GM12878 (cell line): ENCODE results near the gene DCAF5. TPM values are rescaled to one million over a fixed set of nuclear protein-coding genes. Genes with fewer than 3 reads are reported as not detected.

Experiments used
- ATAC-seq: fragments of 200-7000 bp; cut with Tn5 transposase; 3 replicates; pipeline ENCODE4 v1.9.1; 2020; ENCODE audit warnings: mild to moderate bottlenecking, moderate library complexity
- BruUV-seq: library from RNA; stranded (reverse); fragments of 400-500 nt; replicated peaks from 2 replicates; lab custom pipeline; 2021; lab: Mats Ljungman, UMichigan
- CTCF ChIA-PET: fragments of 300-600 bp; sonication (Branson Sonifier 250); formaldehyde crosslinking; extraction: SDS; loops from one replicate; lab custom pipeline; 2021; ENCODE audit warnings: inconsistent platforms; lab: Yijun Ruan, JAX
- POLR2A ChIA-PET: fragments of 350-600 bp; formaldehyde crosslinking; extraction: SDS; loops from one replicate; lab custom pipeline; 2021; ENCODE audit warnings: inconsistent platforms; lab: Charles Lee
- RAD21 ChIA-PET: fragments of 300-600 bp; sonication (Branson Sonifier 250); formaldehyde crosslinking; loops from one replicate; lab custom pipeline; 2023; ENCODE audit warnings: antibody characterized with exemption; ENCODE audit not compliant: unreplicated experiment; lab: Charles Lee
- SMC1A ChIA-PET: fragments of 300-600 bp; sonication (Branson Sonifier 250); formaldehyde crosslinking; loops from one replicate; lab custom pipeline; 2023; ENCODE audit not compliant: unreplicated experiment, uncharacterized antibody; lab: Charles Lee
- DNase-seq: peaks from one replicate; pipeline ENCODE4 v3.0.0-alpha.2; 2011; ENCODE audit warnings: low read depth, low spot score
- FAIRE-seq: peaks from 3 replicates; lab custom pipeline; 2011; peaks lifted over from hg19 to GRCh38; lab: Jason Lieb, UNC
- H2AFZ ChIP-seq: 2 replicates; pipeline ENCODE4 v1.6.0; 2011; ENCODE audit warnings: low read depth, low read length, control low read depth; ENCODE audit not compliant: control insufficient read depth
- H3K27ac ChIP-seq: 2 replicates; pipeline ENCODE4 v1.5.1; 2011; ENCODE audit warnings: control low read depth; ENCODE audit not compliant: control insufficient read depth, insufficient read depth
- H3K27me3 ChIP-seq, 2 experiments: replicated peaks in 1 of 2; 2 replicates each; pipeline versions ENCODE4 v1.6.0 to v1.6.1; 2011; ENCODE audit warnings: low read length in 1 of 2; ENCODE audit not compliant: control insufficient read depth in 2 of 2, insufficient read depth in 2 of 2
- H3K36me3 ChIP-seq, 2 experiments: 2 replicates each; pipeline ENCODE4 v1.5.1; 2011; ENCODE audit warnings: low read length in 1 of 2; ENCODE audit not compliant: control insufficient read depth in 2 of 2, insufficient read depth in 2 of 2
- H3K4me1 ChIP-seq: 2 replicates; pipeline ENCODE4 v1.6.1; 2011; ENCODE audit warnings: mild to moderate bottlenecking, low read length, moderate library complexity, mixed read lengths; ENCODE audit not compliant: control insufficient read depth, insufficient read depth
- H3K4me2 ChIP-seq: 2 replicates; pipeline ENCODE4 v1.6.0; 2011; ENCODE audit warnings: control low read depth; ENCODE audit not compliant: control insufficient read depth, insufficient read depth
- H3K4me3 ChIP-seq: fragments of 200-600 bp; sonication (generic); 2 replicates; pipeline ENCODE4 v1.5.1; 2016
- H3K79me2 ChIP-seq: 2 replicates; pipeline ENCODE4 v1.6.0; 2011; ENCODE audit warnings: low read length; ENCODE audit not compliant: control insufficient read depth, insufficient read depth
- H3K9ac ChIP-seq: 2 replicates; pipeline ENCODE4 v1.8.0; 2011; ENCODE audit warnings: low read length, control low read depth, mixed read lengths; ENCODE audit not compliant: control insufficient read depth, insufficient read depth
- H3K9me3 ChIP-seq: replicated peaks from 3 replicates; pipeline ENCODE4 v1.5.1; 2011; ENCODE audit warnings: mild to moderate bottlenecking, low read length; ENCODE audit not compliant: control insufficient read depth, insufficient read depth
- H4K20me1 ChIP-seq: 2 replicates; pipeline ENCODE4 v1.6.0; 2011; ENCODE audit not compliant: control insufficient read depth, insufficient read depth
- BCL11A ChIP-seq: IDR thresholded peaks from 2 replicates; pipeline ENCODE4 v1.6.1; 2011; ENCODE audit warnings: low read depth, low read length
- E2F4 ChIP-seq: IDR thresholded peaks from 2 replicates; pipeline ENCODE4 v1.6.1; 2012; ENCODE audit warnings: low read depth, low read length, improper control_type of control experiment
- E4F1 ChIP-seq: fragments of 450-650 bp; IDR thresholded peaks from 2 replicates; pipeline ENCODE4 v1.6.1; 2018; ENCODE audit warnings: borderline replicate concordance, mild to moderate bottlenecking; ENCODE audit not compliant: partially characterized antibody
- ESRRA ChIP-seq: IDR thresholded peaks from 2 replicates; pipeline ENCODE4 v1.6.1; 2012; ENCODE audit warnings: mild to moderate bottlenecking, low read length, improper control_type of control experiment
- ETV6 ChIP-seq, 2 experiments: fragments of 450-650 bp in 1 of 2; IDR thresholded peaks in 1 of 2; conservative IDR thresholded peaks in 1 of 2; 2 replicates each; pipeline ENCODE4 v1.6.1; 2014; ENCODE audit warnings: antibody characterized with exemption in 1 of 2, borderline replicate concordance in 1 of 2, low read depth in 1 of 2, mild to moderate bottlenecking in 1 of 2, moderate library complexity in 1 of 2
- GATAD2B ChIP-seq: fragments of 450-650 bp; conservative IDR thresholded peaks from 2 replicates; pipeline ENCODE4 v1.6.1; 2017; ENCODE audit warnings: low read depth, mild to moderate bottlenecking, moderate library complexity
- HCFC1 ChIP-seq: fragments of 150-350 bp; IDR thresholded peaks from 2 replicates; pipeline ENCODE4 v1.6.1; 2014; ENCODE audit warnings: low read length
- IRF3 ChIP-seq: fragments of 450-650 bp; IDR thresholded peaks from 2 replicates; pipeline ENCODE4 v1.6.1; 2014; ENCODE audit warnings: mild to moderate bottlenecking
- MEF2B ChIP-seq: fragments of 450-650 bp; IDR thresholded peaks from 2 replicates; pipeline ENCODE4 v1.6.1; 2018; ENCODE audit warnings: mild to moderate bottlenecking, moderate library complexity; ENCODE audit not compliant: partially characterized antibody, poor library complexity, severe bottlenecking
- MYC ChIP-seq: IDR thresholded peaks from 2 replicates; pipeline ENCODE4 v1.6.1; 2011; ENCODE audit warnings: mild to moderate bottlenecking, low read length, moderate library complexity, inconsistent platforms; ENCODE audit not compliant: insufficient read depth, insufficient replicate concordance, insufficient read length, severe bottlenecking
- POU2F2 ChIP-seq: IDR thresholded peaks from 3 replicates; pipeline ENCODE4 v1.6.1; 2011; ENCODE audit warnings: low read depth, mild to moderate bottlenecking, low read length, borderline replicate concordance
- RAD21 ChIP-seq: IDR thresholded peaks from 2 replicates; pipeline ENCODE4 v1.6.1; 2011; ENCODE audit warnings: mild to moderate bottlenecking, low read depth, low read length, moderate library complexity; ENCODE audit not compliant: insufficient read depth
- SRF ChIP-seq, 2 experiments: IDR thresholded peaks; 2 replicates each; pipeline ENCODE4 v1.6.1; 2011; ENCODE audit warnings: low read depth in 2 of 2, low read length in 2 of 2, mild to moderate bottlenecking in 1 of 2, moderate library complexity in 1 of 2
- ZBTB40 ChIP-seq: fragments of 450-650 bp; IDR thresholded peaks from 2 replicates; pipeline ENCODE4 v1.6.1; 2016; ENCODE audit warnings: mild to moderate bottlenecking, moderate library complexity, borderline replicate concordance
- ZNF384 ChIP-seq: IDR thresholded peaks from 2 replicates; pipeline ENCODE4 v1.6.1; 2012; ENCODE audit warnings: low read depth, mild to moderate bottlenecking, low read length, improper control_type of control experiment, borderline replicate concordance
- WGBS: methylation state at CpG from one replicate; pipeline ENCODE4 v1.1.6; 2016; ENCODE audit warnings: low lambda C conversion rate; ENCODE audit not compliant: insufficient replicate concordance, insufficient coverage; ENCODE audit errors: missing lambda C conversion rate; 5-methylcytosine and 5-hydroxymethylcytosine counted together
- in situ Hi-C: fragments of 300-500 bp; cut with MboI; formaldehyde crosslinking; loops from 9 replicates; pipeline ENCODE4 v1.14.3; 2018; ENCODE audit warnings: mixed read lengths
- intact Hi-C: fragments of 100-400 bp; cut with micrococcal nuclease; formaldehyde crosslinking; loops from one replicate; pipeline ENCODE4 v1.14.2; 2022; ENCODE audit not compliant: unreplicated experiment
- polyA plus RNA-seq, 11 experiments: library from polyadenylated mRNA; depleted of rRNA in 4 of 11; unstranded in 6 of 11; stranded (reverse) in 5 of 11; fragments of >200 nt; fragmentation: Nextera tagmentation in 4 of 11; fragmentation: Illumina TruSeq in 1 of 11; extraction: Ambion mirVana in 4 of 11; extraction: Trizol in 1 of 11; gene quantifications; 1 replicate in 1 of 11; 2 replicates in 10 of 11; pipeline versions ENCODE4 v1.2.1 to v1.2.3, GENCODE V29; 2011 to 2016; ENCODE audit warnings: inconsistent platforms in 2 of 11, missing spikeins in 2 of 11, low read depth in 1 of 11
- total RNA-seq, 4 experiments: library from RNA; depleted of rRNA in 3 of 4; stranded (reverse); fragments of >200 nt in 3 of 4; fragmentation: Illumina TruSeq in 1 of 4; extraction: Trizol in 1 of 4; gene quantifications; 2 replicates each; pipeline versions ENCODE4 v1.2.1 to v1.2.3, GENCODE V29; 2013 to 2021

Gene DCAF5
- total and polyA plus RNA-seq, 10 of the 15 experiments (the other 5 are each of a cell fraction or from before 2014, with no cell fraction given), result 6.8 to 38.1 (median 19.1) TPM

- H3K4me3 ChIP-seq, result no peak overlapping the region
- H3K9ac ChIP-seq, result no peak overlapping the region
- no peak for DNase-seq
- RAD21 ChIA-PET, result no interaction called here
- in situ Hi-C loops (no loop called here), intact Hi-C loops (no loop called here)
- WGBS, result 44% methylated on average over 1 of the region's 1 CpG
- H4K20me1 ChIP-seq, result no peaks in the 10 kb centered on the region
- no peak for ATAC-seq
- peaks cover 0 to 16% of the 10 kb centered on the region in 2 experiments for H3K36me3 ChIP-seq
- no peaks in the 10 kb centered on the region for H3K9me3 ChIP-seq
- peaks cover 8% of the 10 kb centered on the region for H3K4me1 ChIP-seq
- H3K27ac ChIP-seq, result no peak overlapping the region
- CTCF ChIA-PET, result interaction anchor here (1.0 to 1.5 kb wide), 4 partner anchors 8 to 162 kb away, joined by 3 to 7 read pairs (median 3); no protein-coding TSS in a partner anchor
- no peak overlapping the region for H3K4me2 ChIP-seq
- H3K27me3 ChIP-seq, result no peaks in the 10 kb centered on the region
- FAIRE-seq, result no peak
- SMC1A ChIA-PET, result interaction anchor here (1.0 to 1.3 kb wide), 3 partner anchors 9 to 163 kb away, joined by 3 to 5 read pairs (median 5); no protein-coding TSS in a partner anchor
- BruUV-seq, result no TSS peak
- no peak overlapping the region for H2AFZ ChIP-seq
- H3K79me2 ChIP-seq, result no peaks in the 10 kb centered on the region
- POLR2A ChIA-PET, result no interaction called here
- no peak for TF ChIP-seq ESRRA
- TF ChIP-seq ZNF384, result no peak
- TF ChIP-seq BCL11A, result no peak
- TF ChIP-seq RAD21, result no peak
- no peak for TF ChIP-seq MYC
- TF ChIP-seq POU2F2, result no peak
- TF ChIP-seq E4F1, result no peak
- no peak for TF ChIP-seq IRF3
- TF ChIP-seq GATAD2B, result no peak
- no peak for TF ChIP-seq ETV6 (conservative IDR thresholded peaks at IDR 0.05 in 1 of 2, IDR thresholded peaks at IDR 0.05 in 1 of 2; ENCODE audit: borderline replicate concordance in 1 of 2, low read depth in 1 of 2)
- no peak for TF ChIP-seq HCFC1
- TF ChIP-seq SRF (IDR thresholded peaks at IDR 0.05; ENCODE audit: low read depth in 2 of 2, low read length in 2 of 2), result no peak
- no peak for TF ChIP-seq MEF2B
- no peak for TF ChIP-seq ZBTB40
- no peak for TF ChIP-seq E2F4
Observed at GRCh38 chr14:69073915-69074314, 79.0 kb downstream of the DCAF5 start.
